ENCODE results near the gene PFDN2. TPM values are rescaled to one million over a fixed set of nuclear protein-coding genes. Genes with fewer than 3 reads are reported as not detected.
A peak's percentile ranks its signal among the peaks of the same experiment; 100 is the strongest.

The PFDN2 gene
- polyA plus RNA-seq, 1 experiment = 101 TPM

GRCh38 chr1:161081519-161081918 is 36.3 kb downstream of the PFDN2 start:
- H3K4me3 ChIP-seq (ENCODE audit: low read depth, low read length) = no peak overlapping the region
- ChIA-PET CTCF (interaction anchor here (1.3 kb wide), 1 partner anchor 16 kb away, joined by 4 read pairs; the partner anchor contains the start of gene KLHDC9), POLR2A (no interaction called here)
- TF ChIP-seq, protein P1, sequence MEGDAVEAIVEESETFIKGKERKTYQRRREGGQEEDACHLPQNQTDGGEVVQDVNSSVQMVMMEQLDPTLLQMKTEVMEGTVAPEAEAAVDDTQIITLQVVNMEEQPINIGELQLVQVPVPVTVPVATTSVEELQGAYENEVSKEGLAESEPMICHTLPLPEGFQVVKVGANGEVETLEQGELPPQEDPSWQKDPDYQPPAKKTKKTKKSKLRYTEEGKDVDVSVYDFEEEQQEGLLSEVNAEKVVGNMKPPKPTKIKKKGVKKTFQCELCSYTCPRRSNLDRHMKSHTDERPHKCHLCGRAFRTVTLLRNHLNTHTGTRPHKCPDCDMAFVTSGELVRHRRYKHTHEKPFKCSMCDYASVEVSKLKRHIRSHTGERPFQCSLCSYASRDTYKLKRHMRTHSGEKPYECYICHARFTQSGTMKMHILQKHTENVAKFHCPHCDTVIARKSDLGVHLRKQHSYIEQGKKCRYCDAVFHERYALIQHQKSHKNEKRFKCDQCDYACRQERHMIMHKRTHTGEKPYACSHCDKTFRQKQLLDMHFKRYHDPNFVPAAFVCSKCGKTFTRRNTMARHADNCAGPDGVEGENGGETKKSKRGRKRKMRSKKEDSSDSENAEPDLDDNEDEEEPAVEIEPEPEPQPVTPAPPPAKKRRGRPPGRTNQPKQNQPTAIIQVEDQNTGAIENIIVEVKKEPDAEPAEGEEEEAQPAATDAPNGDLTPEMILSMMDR (IDR thresholded peaks at IDR 0.05; ENCODE audit: low read depth, low read length) = no peak
- H3K27me3 ChIP-seq (ENCODE audit: control insufficient read depth, insufficient read depth, low read length) = no peaks in the 10 kb centered on the region
- DNase-seq (ENCODE audit: low read depth, low spot score) = no peak
- H3K9me3 ChIP-seq (ENCODE audit: control insufficient read depth, insufficient read depth, low read length) = no peaks in the 10 kb centered on the region; the same call in 1 of the 2 replicates
- H3K27ac ChIP-seq (ENCODE audit: low read depth, low read length) = no peak overlapping the region

GRCh38 chr1:161080441-161081405 is 37.1 kb downstream of the PFDN2 start:
- CTCF ChIA-PET = interaction anchor here (0.6 to 1.3 kb wide), 2 partner anchors 17 to 81 kb away, joined by 3 to 4 read pairs; partner anchors contain the start of gene KLHDC9
- POLR2A ChIA-PET = no interaction called here
- TF ChIP-seq, protein P1 (IDR thresholded peaks at IDR 0.05; ENCODE audit: low read depth, low read length) = no peak
- no peak for DNase-seq (ENCODE audit: low read depth, low spot score)
- Histone ChIP-seq H3K27me3 (ENCODE audit: control insufficient read depth, insufficient read depth, low read length) (no peaks in the 10 kb centered on the region), H3K9me3 (ENCODE audit: control insufficient read depth, insufficient read depth, low read length) (no peaks in the 10 kb centered on the region; the same call in 1 of the 2 replicates), H3K27ac (ENCODE audit: low read depth, low read length) (no peak overlapping the region), H3K4me3 (ENCODE audit: low read depth, low read length) (no peak overlapping the region)

- Histone ChIP-seq H3K27me3 (ENCODE audit: control insufficient read depth, insufficient read depth, low read length) (no peaks in the 10 kb centered on the region), H3K9me3 (ENCODE audit: control insufficient read depth, insufficient read depth, low read length) (no peaks in the 10 kb centered on the region; the same call in 1 of the 2 replicates), H3K4me3 (ENCODE audit: low read depth, low read length) (no peak overlapping the region), H3K27ac (ENCODE audit: low read depth, low read length) (no peak overlapping the region)
- ChIA-PET POLR2A (interaction anchor here (0.6 kb wide), 1 partner anchor 87 kb away, joined by 5 read pairs; no protein-coding TSS in a partner anchor), CTCF (interaction anchor here (0.5 kb wide), 1 partner anchor 66 kb away, joined by 4 read pairs; no protein-coding TSS in a partner anchor)
- no peak for DNase-seq (ENCODE audit: low read depth, low spot score)
- TF ChIP-seq, protein P1 (IDR thresholded peaks at IDR 0.05; ENCODE audit: low read depth, low read length) = 0 out of 2 replicates have a peak, but pooled peaks have one; percentile 1
Observed at GRCh38 chr1:161079436-161080110, 38.3 kb downstream of the PFDN2 start.

DNA sequence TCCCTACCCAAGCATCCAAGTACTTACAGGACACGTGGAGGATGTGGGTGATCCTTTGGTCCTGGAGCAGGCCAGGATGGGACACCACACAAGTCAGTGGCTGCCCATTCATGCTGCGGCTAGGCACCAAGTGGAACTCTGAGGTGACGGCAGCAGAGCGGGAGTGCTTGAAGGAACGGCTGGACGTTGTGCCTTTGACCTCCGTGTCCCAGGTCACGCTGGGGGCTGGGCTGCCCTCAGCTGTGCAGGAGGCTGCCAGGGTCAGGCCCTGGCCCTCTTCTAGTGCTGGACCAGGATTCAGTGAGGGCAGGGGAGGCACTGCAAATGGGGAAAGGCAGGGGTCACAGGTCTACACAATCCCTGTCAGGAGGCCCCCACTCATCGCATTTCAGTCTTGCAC is 40.4 kb downstream of the PFDN2 start:
- no peak overlapping the region for H3K27ac ChIP-seq (ENCODE audit: low read depth, low read length)
- TF ChIP-seq, protein P1 (IDR thresholded peaks at IDR 0.05; ENCODE audit: low read depth, low read length) = no peak
- no peak for DNase-seq (ENCODE audit: low read depth, low spot score)
- H3K4me3 ChIP-seq (ENCODE audit: low read depth, low read length) = no peak overlapping the region
- H3K9me3 ChIP-seq (ENCODE audit: control insufficient read depth, insufficient read depth, low read length) = no peaks in the 10 kb centered on the region; the same call in 1 of the 2 replicates
- ChIA-PET POLR2A (no interaction called here), CTCF (no interaction called here)
- no peaks in the 10 kb centered on the region for H3K27me3 ChIP-seq (ENCODE audit: control insufficient read depth, insufficient read depth, low read length)

All from AG04450 (cell line).